Measurements from ENCODE around the gene BMPER.

The BMPER gene

DNA sequence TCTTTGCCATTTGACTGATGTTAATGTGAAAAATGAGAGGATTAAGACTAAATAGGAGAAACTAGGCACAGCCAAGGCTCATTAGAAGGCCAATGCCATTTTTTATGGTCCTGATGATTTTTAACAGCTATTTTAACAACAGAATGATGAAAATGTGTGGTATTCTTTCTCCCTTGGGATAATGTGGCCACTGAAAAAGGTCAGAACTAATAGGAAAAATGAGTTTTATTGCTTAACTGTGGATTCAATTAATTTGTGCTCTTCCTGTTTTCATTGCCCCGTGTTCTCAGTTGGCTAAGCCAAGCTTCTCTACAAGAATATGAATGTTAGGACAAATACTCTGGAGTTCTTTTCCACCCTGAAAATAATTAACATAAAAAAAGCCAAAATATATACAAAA is 56.6 kb downstream of the BMPER start:
- Histone ChIP-seq H3K4me1 (ENCODE audit: control insufficient read depth, insufficient read depth, low read length) (no peaks in the 10 kb centered on the region), H3K9ac (ENCODE audit: low read length) (no peak overlapping the region), H3K27me3 (ENCODE audit: control insufficient read depth, insufficient read depth, low read length) (no peaks in the 10 kb centered on the region)

DNA sequence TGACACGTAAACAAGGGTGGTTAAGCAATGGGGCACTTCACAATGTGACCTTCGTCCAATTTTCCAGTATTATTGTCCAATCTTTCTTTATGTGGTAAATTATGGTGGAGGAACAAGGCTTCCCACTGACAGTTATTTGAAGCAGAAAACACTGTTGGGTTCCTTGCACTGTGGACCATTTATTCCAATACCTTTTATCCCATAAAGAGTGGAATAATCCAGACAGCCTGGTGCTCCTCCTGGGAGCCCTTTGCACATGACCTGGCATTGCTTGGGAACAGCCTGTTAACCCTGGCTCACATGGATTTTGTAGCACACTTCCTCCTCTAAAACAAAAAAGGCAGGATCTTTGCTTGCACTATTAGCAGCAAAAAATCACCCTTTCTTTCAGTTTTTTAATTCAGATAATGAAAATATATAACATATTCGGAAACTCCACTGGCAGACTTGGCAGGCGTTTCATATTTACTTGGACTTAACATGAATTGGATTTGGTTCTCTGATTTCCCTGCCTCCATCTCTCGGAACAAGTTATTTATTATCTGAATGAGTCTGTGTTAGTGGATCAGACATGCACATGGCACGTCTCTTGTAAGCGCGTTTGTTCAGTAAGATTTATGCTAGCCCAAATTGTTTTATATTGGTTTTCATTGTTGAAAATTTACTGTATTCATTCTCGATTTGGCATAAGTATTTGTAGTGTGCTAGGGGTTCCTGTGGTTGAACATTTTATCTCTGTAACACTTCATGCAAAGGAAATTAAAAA is 59.3 kb downstream of the BMPER start:
- Histone ChIP-seq H3K36me3 (ENCODE audit: control insufficient read depth, insufficient read depth, low read length) (no peaks in the 10 kb centered on the region), H3K4me1 (ENCODE audit: control insufficient read depth, insufficient read depth, low read length) (no peaks in the 10 kb centered on the region), H3K4me3 (ENCODE audit: low read length) (no peak overlapping the region), H3K9me3 (ENCODE audit: control insufficient read depth, low read length) (no peaks in the 10 kb centered on the region), H3K27me3 (ENCODE audit: control insufficient read depth, insufficient read depth, low read length) (no peaks in the 10 kb centered on the region), H3K9ac (ENCODE audit: low read length) (no peak overlapping the region)

More for the DNA sequence above, 56.6 kb downstream of the BMPER start:
- Histone ChIP-seq H3K9me3 (ENCODE audit: control insufficient read depth, low read length) (no peaks in the 10 kb centered on the region), H3K36me3 (ENCODE audit: control insufficient read depth, insufficient read depth, low read length) (no peaks in the 10 kb centered on the region), H3K4me3 (ENCODE audit: low read length) (no peak overlapping the region)

DNA sequence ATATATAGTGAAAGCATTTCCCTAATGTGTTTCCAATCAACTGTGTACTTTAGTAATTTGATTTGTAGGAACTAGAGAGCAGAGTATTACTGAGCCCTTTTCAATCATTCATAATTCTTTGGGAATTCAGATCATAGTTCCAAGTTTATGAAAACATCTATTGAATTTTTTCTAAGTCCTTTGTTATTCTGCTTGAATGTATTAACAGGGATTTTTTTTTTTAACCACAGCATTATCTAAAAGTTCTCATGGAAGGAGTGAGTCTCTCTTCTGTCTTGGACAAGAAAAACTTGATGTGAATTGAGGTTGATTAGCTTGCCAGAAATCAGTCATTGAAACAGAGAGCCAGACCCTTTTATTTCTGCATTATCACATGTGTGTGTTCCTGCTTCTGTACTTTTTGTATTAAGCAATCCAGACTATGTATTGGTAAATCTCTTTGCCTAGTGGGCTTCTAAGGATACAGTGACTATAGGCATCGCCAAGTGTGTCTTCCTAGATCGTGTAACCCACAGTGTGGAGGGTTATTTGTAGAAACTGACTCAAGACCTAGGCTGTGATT is 59.9 kb downstream of the BMPER start:
- Histone ChIP-seq H3K4me3 (ENCODE audit: low read length) (no peak overlapping the region), H3K9ac (ENCODE audit: low read length) (no peak overlapping the region), H3K27me3 (ENCODE audit: control insufficient read depth, insufficient read depth, low read length) (no peaks in the 10 kb centered on the region), H3K36me3 (ENCODE audit: control insufficient read depth, insufficient read depth, low read length) (no peaks in the 10 kb centered on the region), H3K4me1 (ENCODE audit: control insufficient read depth, insufficient read depth, low read length) (no peaks in the 10 kb centered on the region), H3K9me3 (ENCODE audit: control insufficient read depth, low read length) (no peaks in the 10 kb centered on the region)

DNA sequence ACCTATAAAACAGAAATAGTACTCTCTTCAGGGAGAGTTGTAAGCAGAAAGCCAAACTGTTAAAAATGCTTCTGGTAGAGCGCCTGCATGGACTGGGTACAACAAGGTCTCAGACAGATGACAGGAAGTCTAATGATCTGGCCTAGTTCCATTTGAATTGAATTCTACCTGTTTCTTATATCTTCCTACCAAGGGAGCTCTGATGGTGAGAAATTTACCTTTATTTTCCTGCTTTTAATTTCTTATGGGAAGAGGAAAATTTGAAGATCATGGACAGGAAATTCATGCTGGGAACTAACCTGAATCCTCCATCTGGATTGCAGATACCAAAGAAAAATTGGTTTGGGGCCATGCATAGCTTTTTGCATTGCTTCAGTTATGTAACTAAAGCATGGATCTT is 63.3 kb downstream of the BMPER start:
- H3K4me1 ChIP-seq (ENCODE audit: control insufficient read depth, insufficient read depth, low read length), result no peaks in the 10 kb centered on the region
- no peak overlapping the region for H3K9ac ChIP-seq (ENCODE audit: low read length)
- H3K4me3 ChIP-seq (ENCODE audit: low read length), result no peak overlapping the region
- H3K36me3 ChIP-seq (ENCODE audit: control insufficient read depth, insufficient read depth, low read length), result no peaks in the 10 kb centered on the region
- no peaks in the 10 kb centered on the region for H3K27me3 ChIP-seq (ENCODE audit: control insufficient read depth, insufficient read depth, low read length)
- H3K9me3 ChIP-seq (ENCODE audit: control insufficient read depth, low read length), result no peaks in the 10 kb centered on the region

DNA sequence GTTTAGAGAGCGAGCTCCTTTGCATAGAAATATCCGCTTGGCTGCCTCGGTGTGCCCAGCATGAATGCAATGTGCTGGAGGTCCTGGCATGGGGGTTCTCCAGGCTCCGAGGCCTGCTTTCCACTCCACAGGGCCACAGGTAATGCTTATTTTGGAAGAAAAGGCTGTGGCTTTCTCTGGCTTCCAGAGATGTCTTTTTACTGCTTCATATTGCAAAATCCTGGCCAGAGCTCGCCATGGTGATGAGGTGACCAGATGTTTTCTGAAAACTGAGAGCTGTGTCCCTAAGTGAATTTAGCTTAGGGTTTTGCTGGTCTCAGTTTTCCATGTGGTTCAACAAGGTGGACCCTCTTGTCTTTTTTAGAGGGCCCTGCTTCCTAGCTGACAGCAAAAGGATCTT is 65.2 kb downstream of the BMPER start:
- Histone ChIP-seq H3K9ac (ENCODE audit: low read length) (no peak overlapping the region), H3K4me1 (ENCODE audit: control insufficient read depth, insufficient read depth, low read length) (no peaks in the 10 kb centered on the region), H3K36me3 (ENCODE audit: control insufficient read depth, insufficient read depth, low read length) (no peaks in the 10 kb centered on the region), H3K27me3 (ENCODE audit: control insufficient read depth, insufficient read depth, low read length) (no peaks in the 10 kb centered on the region), H3K4me3 (ENCODE audit: low read length) (no peak overlapping the region), H3K9me3 (ENCODE audit: control insufficient read depth, low read length) (no peaks in the 10 kb centered on the region)

DNA sequence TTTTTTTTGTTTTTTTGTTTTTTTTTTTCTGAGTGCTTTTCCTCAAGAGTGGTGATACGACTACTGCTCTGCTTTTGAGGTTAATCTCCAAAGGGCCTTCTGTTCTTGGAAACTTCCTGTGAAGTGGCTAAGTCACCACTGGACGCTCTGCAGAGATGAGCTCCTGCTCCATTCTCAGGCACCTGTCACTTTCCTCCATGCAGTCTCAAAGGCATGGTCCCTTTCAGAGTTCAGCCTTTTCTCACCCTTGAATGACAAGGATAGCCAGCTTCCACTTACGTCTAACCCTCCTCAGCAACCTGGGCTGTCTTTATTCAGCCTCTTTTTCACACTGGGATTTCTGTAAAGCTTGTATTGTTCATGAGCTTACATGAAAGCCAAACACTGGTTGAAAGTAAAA is 65.8 kb downstream of the BMPER start:
- Histone ChIP-seq H3K4me1 (ENCODE audit: control insufficient read depth, insufficient read depth, low read length) (no peaks in the 10 kb centered on the region), H3K27me3 (ENCODE audit: control insufficient read depth, insufficient read depth, low read length) (no peaks in the 10 kb centered on the region), H3K36me3 (ENCODE audit: control insufficient read depth, insufficient read depth, low read length) (no peaks in the 10 kb centered on the region), H3K4me3 (ENCODE audit: low read length) (no peak overlapping the region), H3K9ac (ENCODE audit: low read length) (no peak overlapping the region), H3K9me3 (ENCODE audit: control insufficient read depth, low read length) (no peaks in the 10 kb centered on the region)

DNA sequence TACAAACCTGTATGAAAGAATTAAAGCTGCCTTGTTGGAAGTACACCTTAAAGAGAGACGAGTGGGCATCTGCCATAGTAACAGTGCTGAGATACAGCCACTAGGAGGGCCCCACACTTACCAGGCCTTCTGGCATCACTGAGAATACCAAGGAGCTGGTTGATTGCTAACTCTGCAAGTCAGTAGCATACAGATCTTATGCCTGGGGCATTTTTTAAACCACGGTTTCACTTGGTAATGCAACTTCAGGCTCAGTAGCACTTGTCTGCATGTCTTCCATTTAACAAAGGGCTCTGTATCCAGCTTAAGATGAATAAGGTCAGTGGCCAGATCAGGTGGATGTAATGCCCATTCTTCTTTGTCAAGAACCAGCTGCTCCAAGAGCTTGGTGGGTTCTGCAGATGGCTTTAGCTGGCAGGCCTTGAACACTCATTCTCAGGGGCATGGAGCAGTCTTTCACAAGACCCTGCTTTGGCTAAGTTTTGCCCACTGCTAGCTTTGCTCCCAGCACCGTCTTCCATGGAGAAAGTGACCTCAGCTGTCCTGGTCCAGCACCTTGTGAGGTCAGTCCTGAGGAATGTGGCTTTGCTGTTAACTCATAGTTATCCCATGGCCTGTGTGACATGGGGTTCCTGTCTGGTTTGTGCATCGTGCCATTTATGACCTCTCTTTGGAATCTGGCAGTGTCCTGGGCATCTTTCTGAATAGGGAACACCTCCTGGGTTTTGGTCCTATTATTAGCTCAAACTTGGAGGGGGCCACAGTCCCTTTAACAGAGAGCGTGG is 68.1 kb downstream of the BMPER start:
- Histone ChIP-seq H3K9me3 (ENCODE audit: control insufficient read depth, low read length) (no peaks in the 10 kb centered on the region), H3K27me3 (ENCODE audit: control insufficient read depth, insufficient read depth, low read length) (no peaks in the 10 kb centered on the region), H3K4me1 (ENCODE audit: control insufficient read depth, insufficient read depth, low read length) (no peaks in the 10 kb centered on the region), H3K4me3 (ENCODE audit: low read length) (no peak overlapping the region), H3K36me3 (ENCODE audit: control insufficient read depth, insufficient read depth, low read length) (no peaks in the 10 kb centered on the region), H3K9ac (ENCODE audit: low read length) (no peak overlapping the region)

DNA sequence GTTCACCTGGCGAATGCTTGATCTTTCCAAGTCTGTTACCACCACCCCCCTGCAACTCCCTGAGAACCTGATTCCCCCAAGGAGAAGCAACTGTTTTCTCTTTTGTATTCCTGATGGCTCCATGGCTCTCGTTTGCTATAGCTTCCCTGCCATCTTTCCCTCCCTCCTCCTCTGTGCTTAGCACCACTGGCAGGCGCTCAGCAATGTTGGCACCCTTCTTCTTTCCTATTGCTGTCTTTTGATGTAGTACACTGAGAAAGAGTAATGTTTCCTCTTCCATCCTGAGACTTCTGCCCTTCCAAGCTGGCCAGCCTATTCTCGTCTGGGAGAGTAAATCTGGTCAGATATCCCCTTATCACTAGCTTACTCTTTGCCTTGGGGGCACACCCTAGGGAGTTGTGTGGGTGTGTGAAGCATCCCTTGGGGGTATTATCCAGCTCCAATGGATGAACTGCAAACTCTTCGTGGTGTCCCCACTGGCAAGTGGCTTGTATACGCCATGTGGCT is 74.0 kb downstream of the BMPER start:
- no peak overlapping the region for H3K4me3 ChIP-seq (ENCODE audit: low read length)
- H3K4me1 ChIP-seq (ENCODE audit: control insufficient read depth, insufficient read depth, low read length), result no peaks in the 10 kb centered on the region
- no peak overlapping the region for H3K9ac ChIP-seq (ENCODE audit: low read length)
- no peaks in the 10 kb centered on the region for H3K36me3 ChIP-seq (ENCODE audit: control insufficient read depth, insufficient read depth, low read length)
- no peaks in the 10 kb centered on the region for H3K9me3 ChIP-seq (ENCODE audit: control insufficient read depth, low read length)
- H3K27me3 ChIP-seq (ENCODE audit: control insufficient read depth, insufficient read depth, low read length), result no peaks in the 10 kb centered on the region

DNA sequence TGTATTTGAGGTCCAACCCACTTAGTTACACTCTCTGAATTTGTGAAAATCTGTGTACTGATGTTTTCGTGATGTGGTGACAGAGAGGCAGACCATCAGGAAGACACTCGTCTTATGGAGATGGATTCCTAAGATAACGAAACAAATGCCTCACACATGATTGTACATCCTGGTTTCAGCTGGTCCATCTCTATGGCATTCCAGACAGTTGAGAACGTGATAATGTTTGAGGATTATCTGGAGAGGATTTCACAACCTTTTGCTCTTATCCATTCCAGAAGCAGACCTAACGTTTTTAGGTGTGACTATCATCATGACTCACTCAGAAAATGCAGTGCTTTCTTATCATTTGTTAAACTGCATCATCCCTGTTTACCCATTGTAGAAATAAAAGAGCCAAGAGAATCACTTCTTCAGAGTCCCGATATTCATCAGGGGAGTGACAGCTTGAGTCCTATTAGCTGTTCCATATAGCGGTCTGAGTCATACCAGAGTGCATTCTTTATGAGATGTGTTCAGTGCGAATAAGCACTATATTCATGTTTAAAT is 74.5 kb downstream of the BMPER start:
- Histone ChIP-seq H3K9me3 (ENCODE audit: control insufficient read depth, low read length) (no peaks in the 10 kb centered on the region), H3K27me3 (ENCODE audit: control insufficient read depth, insufficient read depth, low read length) (no peaks in the 10 kb centered on the region), H3K4me3 (ENCODE audit: low read length) (no peak overlapping the region), H3K9ac (ENCODE audit: low read length) (no peak overlapping the region), H3K36me3 (ENCODE audit: control insufficient read depth, insufficient read depth, low read length) (no peaks in the 10 kb centered on the region), H3K4me1 (ENCODE audit: control insufficient read depth, insufficient read depth, low read length) (no peaks in the 10 kb centered on the region)

DNA sequence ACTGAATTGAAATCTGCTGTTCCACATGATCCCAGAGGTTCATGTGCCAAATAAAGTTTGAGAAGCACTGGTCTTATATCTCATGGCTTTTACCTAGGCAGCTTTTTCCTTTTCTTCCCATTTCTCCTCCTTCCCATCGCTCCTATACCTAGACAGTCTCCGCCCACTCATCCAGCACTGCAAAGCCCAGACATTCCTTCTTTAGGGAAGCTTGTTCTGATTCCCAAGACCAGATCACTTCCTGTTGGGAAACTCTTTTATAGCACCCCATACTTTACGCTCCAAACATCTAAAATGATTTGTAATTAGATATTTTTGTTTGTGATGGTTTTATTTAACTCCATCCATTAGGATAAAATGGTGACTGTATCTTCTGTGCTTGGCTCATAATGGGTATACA is 75.9 kb downstream of the BMPER start:
- Histone ChIP-seq H3K9me3 (ENCODE audit: control insufficient read depth, low read length) (no peaks in the 10 kb centered on the region), H3K4me1 (ENCODE audit: control insufficient read depth, insufficient read depth, low read length) (no peaks in the 10 kb centered on the region), H3K36me3 (ENCODE audit: control insufficient read depth, insufficient read depth, low read length) (no peaks in the 10 kb centered on the region), H3K9ac (ENCODE audit: low read length) (no peak overlapping the region), H3K27me3 (ENCODE audit: control insufficient read depth, insufficient read depth, low read length) (no peaks in the 10 kb centered on the region), H3K4me3 (ENCODE audit: low read length) (no peak overlapping the region)

DNA sequence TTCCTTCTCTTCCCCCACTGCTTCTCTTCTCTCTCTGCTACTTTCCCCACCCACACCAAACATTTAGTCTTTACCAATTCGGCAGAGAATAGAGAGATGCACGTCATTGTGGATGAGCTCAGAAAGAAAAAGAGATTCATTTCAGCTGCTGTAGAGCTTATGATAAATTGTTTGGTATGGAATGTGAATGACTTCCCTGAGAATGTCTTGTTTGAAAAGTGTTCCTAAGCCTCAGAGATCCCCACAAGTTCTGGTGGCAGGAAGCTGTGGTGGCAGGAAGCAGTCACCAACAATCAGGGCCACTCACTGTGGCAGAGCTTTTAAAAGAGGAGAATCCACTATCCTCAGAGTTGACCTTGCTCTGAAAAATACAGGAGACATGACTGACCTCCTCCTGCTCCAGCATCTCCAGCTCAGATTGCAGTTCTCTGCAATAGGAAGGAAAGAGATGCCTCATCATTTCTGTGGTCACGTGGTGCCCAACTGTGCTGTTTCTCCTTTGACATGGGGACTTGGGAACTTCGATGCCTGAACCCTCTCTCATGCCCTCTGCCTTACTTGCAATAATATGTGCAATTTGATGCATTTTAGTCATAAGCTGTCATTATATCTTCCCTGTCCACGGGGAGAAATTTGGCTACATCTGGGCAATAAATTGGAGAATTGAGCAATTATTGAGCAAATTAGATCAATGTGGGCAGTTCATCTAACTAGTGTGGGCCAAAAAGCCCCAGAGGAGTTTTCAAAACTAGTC is 76.5 kb downstream of the BMPER start:
- H3K27me3 ChIP-seq (ENCODE audit: control insufficient read depth, insufficient read depth, low read length), result no peaks in the 10 kb centered on the region
- H3K9ac ChIP-seq (ENCODE audit: low read length), result no peak overlapping the region
- H3K4me1 ChIP-seq (ENCODE audit: control insufficient read depth, insufficient read depth, low read length), result no peaks in the 10 kb centered on the region
- H3K36me3 ChIP-seq (ENCODE audit: control insufficient read depth, insufficient read depth, low read length), result no peaks in the 10 kb centered on the region
- no peak overlapping the region for H3K4me3 ChIP-seq (ENCODE audit: low read length)
- H3K9me3 ChIP-seq (ENCODE audit: control insufficient read depth, low read length), result no peaks in the 10 kb centered on the region
